Lower leg skin (tissue), 4 donors: Measurements from ENCODE around the gene NAA38. TPM values are rescaled to one million over a fixed set of nuclear protein-coding genes. Genes with fewer than 3 reads are reported as not detected.

Experiments
- DNase-seq, 2 donors: peaks; one replicate each; pipeline ENCODE4 v3.0.0-alpha.2; 2019; ENCODE audit warnings: low spot score in 2 of 2
- H3K4me3 ChIP-seq: fragments of 200-600 bp; sonication (generic); 2 replicates; pipeline ENCODE4 v1.5.1; 2017; ENCODE audit warnings: mild to moderate bottlenecking, low read depth; ENCODE audit not compliant: poor library complexity, severe bottlenecking
- CTCF ChIP-seq, 3 donors: fragments of 450-650 bp; IDR thresholded peaks; one replicate each; pipeline ENCODE4 v1.5.1; 2016; ENCODE audit warnings: antibody characterized with exemption in 3 of 3, mild to moderate bottlenecking in 3 of 3, moderate library complexity in 2 of 3
- POLR2A ChIP-seq, 2 donors: fragments of 450-650 bp; IDR thresholded peaks; one replicate each; pipeline ENCODE4 v1.6.1; 2016 to 2017; ENCODE audit warnings: antibody characterized with exemption in 2 of 2, mild to moderate bottlenecking in 1 of 2, moderate library complexity in 1 of 2
- WGBS, 2 donors: methylation state at CpG; one replicate each; pipeline ENCODE4 v1.1.5; 2018; 5-methylcytosine and 5-hydroxymethylcytosine counted together
- intact Hi-C: fragments of 100-400 bp; cut with DNase I; formaldehyde crosslinking; loops from one replicate; pipeline ENCODE4 v1.15.0; 2023; ENCODE audit warnings: low total_unique reads
- total RNA-seq, 4 donors: library from RNA; depleted of rRNA; stranded (reverse); fragments of >200 nt; gene quantifications; one replicate each; pipeline ENCODE4 v1.1.0, GENCODE V29; 2016

NAA38 gene
- total RNA-seq, 4 donors from 2014 or later, result 56.8 to 101 (median 91.3) TPM

GRCh38 chr17:7818746-7819645 lies 38.4 kb downstream of the NAA38 start:
- no peak for DNase-seq
- H3K4me3 ChIP-seq, result no peak overlapping the region
- intact Hi-C loops, result loop anchor here (10.0 kb wide), 1 partner anchor 74 kb away; no protein-coding TSS in a partner anchor
- no peak for TF ChIP-seq CTCF (IDR thresholded peaks at IDR 0.05)
- no peak for TF ChIP-seq POLR2A (IDR thresholded peaks at IDR 0.05)
- WGBS, 2 donors, result 81 to 85% methylated on average over 27 of the region's 27 CpGs

GRCh38 chr17:7818026-7818425 lies 39.3 kb downstream of the NAA38 start:
- no peak for TF ChIP-seq CTCF (IDR thresholded peaks at IDR 0.05)
- TF ChIP-seq POLR2A (IDR thresholded peaks at IDR 0.05), result no peak
- 84 to 85% methylated on average over 10 of the region's 10 CpGs for WGBS, 2 donors
- intact Hi-C loops, result loop anchor here (10.0 kb wide), 1 partner anchor 73 kb away; no protein-coding TSS in a partner anchor
- DNase-seq, result no peak
- no peak overlapping the region for H3K4me3 ChIP-seq

GRCh38 chr17:7817643-7817964 lies 39.8 kb downstream of the NAA38 start:
- intact Hi-C loops, result loop anchor here (10.0 kb wide), 1 partner anchor 73 kb away; no protein-coding TSS in a partner anchor

GRCh38 chr17:7816926-7817642 lies 40.3 kb downstream of the NAA38 start:
- no peak for DNase-seq
- TF ChIP-seq CTCF (IDR thresholded peaks at IDR 0.05), result no peak
- no peak for TF ChIP-seq POLR2A (IDR thresholded peaks at IDR 0.05)
- 84 to 87% methylated on average over 10 of the region's 10 CpGs for WGBS, 2 donors
- no peak overlapping the region for H3K4me3 ChIP-seq
- intact Hi-C loops, result loop anchor here (10.0 kb wide), 1 partner anchor 72 kb away; no protein-coding TSS in a partner anchor

More at GRCh38 chr17:7817643-7817964, 39.8 kb downstream of the NAA38 start:
- TF ChIP-seq CTCF (IDR thresholded peaks at IDR 0.05) (no peak), POLR2A (IDR thresholded peaks at IDR 0.05) (no peak)
- no peak overlapping the region for H3K4me3 ChIP-seq
- DNase-seq, result no peak
- 79 to 85% methylated on average over 9 of the region's 9 CpGs for WGBS, 2 donors

GRCh38 chr17:7814969-7815368 lies 42.4 kb downstream of the NAA38 start:
- DNase-seq, result no peak
- TF ChIP-seq POLR2A (IDR thresholded peaks at IDR 0.05) (no peak), CTCF (IDR thresholded peaks at IDR 0.05) (no peak)
- 85 to 86% methylated on average over 5 of the region's 5 CpGs for WGBS, 2 donors
- no peak overlapping the region for H3K4me3 ChIP-seq
- intact Hi-C loops, result loop anchor here (10.0 kb wide), 1 partner anchor 70 kb away; no protein-coding TSS in a partner anchor
